COLO668 (cell line): ENCODE results near the gene TREML4.
A peak's percentile ranks its signal among the peaks of the same experiment; 100 is the strongest.
"Not testable (repeated sequence)": the region's sequence is repeated elsewhere in the genome, so short reads cannot be mapped to it uniquely, and the experiment has no call there.

ENCODE experiments used
- DNase-seq: peaks from one replicate; lab custom pipeline; 2025; ENCODE audit not compliant: unreplicated experiment; lab: John Stamatoyannopoulos, UW

The TREML4 gene

GRCh38 chr6:41201764-41202173, 26.4 kb upstream of the TREML4 start:
- no peak for DNase-seq

DNA sequence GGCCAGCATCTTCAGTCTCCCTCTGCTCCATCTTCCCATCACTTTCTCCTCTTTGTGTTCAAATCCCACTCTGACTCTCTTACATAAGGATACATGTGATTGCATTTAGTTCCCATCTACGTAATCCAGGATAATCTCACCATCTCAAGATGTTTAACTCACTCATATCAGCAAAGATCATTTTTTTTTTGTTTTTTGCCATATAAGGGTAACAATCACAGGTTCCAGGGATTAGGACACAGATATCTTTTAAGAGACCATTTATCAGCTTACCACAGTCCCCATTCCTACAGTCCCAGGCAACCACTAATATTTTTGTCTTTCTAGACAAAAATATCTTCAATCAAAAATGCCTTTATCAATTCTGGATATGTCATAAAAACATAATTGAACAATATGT, 24.0 kb upstream of the TREML4 start:
- no peak for DNase-seq

DNA sequence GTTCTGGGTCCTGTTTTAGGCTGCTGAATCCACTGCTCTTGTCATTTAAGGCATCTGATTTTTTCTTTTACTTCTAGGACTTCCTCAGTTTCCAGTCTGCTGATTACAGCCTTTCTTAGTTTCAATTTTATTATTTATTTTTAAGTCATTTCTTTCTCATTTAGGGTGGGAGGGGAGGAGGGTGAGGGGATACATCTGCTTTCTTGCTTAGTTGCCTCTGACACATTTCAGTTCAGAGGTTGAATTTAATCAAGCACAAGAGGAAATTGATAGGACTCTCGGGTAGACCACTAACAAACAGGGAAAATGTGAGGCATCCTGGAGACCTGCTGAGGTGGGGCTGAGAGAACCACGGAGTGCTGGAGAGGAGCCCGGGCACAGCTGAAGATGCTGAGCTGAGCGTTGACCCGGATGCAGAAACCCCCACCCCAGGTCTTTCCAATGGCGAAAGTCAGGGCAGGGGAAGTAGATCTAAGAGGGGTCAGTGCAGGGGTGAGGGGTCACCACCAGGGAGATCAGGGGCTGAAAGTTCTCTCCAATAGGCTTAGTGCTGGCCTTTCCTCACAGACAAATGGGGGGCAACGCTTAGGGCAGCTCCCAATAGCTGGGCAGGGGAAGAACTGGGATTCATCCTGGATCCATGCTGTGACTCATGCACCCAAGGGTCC, 19.6 kb upstream of the TREML4 start:
- DNase-seq, result no peak

- no peak for DNase-seq
Measured at GRCh38 chr6:41209547-41210320, 18.4 kb upstream of the TREML4 start.

DNA sequence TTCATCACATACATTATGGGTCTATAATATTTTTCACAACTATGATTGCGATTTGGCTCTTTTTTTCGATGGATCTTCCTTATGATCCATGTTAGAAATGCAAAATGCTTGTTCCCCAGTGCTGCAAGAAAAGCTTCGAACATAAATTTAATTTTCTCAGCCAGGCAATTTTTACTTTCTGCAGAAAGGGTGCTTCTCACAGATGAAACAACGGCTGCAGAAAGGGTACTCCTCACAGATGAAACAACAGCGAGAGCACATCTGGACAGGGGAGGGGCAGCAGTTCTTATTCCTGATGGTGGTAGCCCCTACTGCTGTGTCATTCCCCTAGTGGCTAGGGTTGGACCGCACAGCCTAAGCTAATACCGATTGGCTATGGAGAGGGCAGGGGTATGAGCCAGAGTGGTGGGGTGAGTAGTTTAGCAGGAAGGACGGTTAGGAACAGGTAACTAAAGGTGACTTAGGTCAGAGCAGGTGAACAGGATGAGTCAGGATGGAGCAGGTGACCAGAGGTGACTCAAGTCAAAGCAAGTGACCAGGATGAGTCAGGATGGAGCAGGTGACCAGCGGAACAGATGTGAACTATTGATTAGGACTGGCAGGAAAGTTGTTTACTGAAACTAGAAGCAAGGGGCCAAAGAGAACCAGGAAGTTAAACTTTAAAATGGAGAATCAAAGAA, 13.4 kb upstream of the TREML4 start:
- DNase-seq, result peak; percentile 14

GRCh38 chr6:41215777-41216176, 12.4 kb upstream of the TREML4 start:
- DNase-seq, result no peak

GRCh38 chr6:41216616-41217015, 11.5 kb upstream of the TREML4 start:
- DNase-seq, result no peak

DNA sequence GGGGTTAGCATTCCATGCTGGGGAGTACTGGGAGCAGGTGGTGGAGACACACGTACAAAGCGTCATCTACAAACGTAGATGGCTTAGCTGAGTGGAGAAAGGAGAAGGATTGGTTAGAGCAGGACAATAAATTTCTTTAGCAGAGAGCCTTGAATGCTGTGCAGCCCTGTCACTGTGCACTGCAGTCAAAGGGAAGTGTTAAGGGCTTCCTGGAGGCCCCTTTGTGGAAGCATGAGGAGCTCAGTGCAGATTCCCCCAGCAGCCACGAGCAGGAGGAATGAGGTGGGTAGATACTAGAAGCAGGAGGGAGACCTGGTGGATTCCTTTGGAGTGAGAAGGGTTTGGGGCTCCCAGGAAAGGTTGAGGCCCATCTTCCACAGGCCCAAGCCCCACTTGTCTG, 6.1 kb upstream of the TREML4 start:
- DNase-seq, result no peak

GRCh38 chr6:41222513-41222912, 5.6 kb upstream of the TREML4 start:
- no peak for DNase-seq

- no peak for DNase-seq
Measured at GRCh38 chr6:41224800-41225199, 3.3 kb upstream of the TREML4 start.

DNA sequence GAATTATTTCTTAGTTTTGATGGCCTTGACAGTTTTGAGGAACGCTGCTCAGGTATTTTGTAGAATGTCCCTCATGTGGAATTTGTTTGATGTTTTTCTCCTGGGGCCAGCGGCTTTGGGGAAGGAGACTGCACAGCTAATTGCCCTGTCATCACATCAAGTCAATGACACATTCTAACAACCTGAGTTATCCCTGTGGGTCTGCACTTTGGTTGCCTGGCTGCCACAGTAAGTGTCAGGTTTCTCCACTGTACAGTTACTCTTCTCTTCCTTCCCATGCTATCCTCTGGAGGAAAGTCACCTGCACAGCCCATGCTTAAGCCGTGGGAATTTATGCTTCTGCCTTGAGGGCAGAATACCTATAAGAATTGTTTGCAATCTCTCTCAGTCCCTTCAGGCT, 1.4 kb upstream of the TREML4 start:
- DNase-seq, result no peak

- DNase-seq, result no peak
Measured at GRCh38 chr6:41228616-41229015, 467 bp downstream of the TREML4 start.

GRCh38 chr6:41229721-41230120, 1.6 kb downstream of the TREML4 start:
- no peak for DNase-seq

GRCh38 chr6:41231246-41231645, 3.1 kb downstream of the TREML4 start:
- no peak for DNase-seq

DNA sequence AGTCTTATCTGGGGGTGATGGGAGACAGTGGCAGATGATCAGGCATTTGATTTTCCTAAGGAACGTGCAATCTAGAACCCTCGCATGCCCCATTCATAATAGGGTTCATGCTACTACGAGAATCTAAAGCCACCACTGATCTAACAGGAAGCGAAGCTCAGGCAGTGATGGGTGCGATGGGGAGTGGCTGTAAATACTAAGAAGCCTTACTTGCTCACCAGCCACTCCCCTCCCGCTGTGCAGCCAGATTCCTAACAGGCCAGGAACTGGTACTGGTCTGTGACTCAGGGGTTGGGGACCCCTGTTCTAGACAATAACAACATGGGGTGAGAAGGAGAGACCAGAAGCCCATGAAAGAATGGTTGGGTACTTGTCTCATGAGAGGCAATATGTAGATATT, 4.5 kb downstream of the TREML4 start:
- DNase-seq, result no peak

DNA sequence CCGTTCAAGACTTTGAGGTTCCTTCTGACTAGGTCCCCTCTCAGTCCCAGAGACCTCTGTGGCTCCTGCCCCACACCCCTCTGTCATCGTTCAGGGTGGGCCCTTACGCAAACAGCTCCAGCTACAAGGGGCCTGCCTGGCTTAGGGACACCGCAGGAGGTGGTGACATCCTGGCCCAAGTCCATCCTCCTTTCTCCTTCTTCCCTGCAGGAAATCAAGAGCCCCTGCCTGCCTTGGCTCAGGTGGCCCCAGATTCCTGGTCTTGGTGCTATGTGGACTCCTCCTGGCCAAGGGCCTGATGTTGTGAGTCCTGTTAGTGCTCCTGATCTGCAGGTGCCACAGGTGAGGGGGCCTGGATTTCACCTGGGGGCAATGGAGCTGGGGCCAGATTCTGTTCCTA, 8.1 kb downstream of the TREML4 start:
- DNase-seq, result no peak

- DNase-seq, result no peak
Measured at GRCh38 chr6:41237128-41237527, 9.0 kb downstream of the TREML4 start.

DNA sequence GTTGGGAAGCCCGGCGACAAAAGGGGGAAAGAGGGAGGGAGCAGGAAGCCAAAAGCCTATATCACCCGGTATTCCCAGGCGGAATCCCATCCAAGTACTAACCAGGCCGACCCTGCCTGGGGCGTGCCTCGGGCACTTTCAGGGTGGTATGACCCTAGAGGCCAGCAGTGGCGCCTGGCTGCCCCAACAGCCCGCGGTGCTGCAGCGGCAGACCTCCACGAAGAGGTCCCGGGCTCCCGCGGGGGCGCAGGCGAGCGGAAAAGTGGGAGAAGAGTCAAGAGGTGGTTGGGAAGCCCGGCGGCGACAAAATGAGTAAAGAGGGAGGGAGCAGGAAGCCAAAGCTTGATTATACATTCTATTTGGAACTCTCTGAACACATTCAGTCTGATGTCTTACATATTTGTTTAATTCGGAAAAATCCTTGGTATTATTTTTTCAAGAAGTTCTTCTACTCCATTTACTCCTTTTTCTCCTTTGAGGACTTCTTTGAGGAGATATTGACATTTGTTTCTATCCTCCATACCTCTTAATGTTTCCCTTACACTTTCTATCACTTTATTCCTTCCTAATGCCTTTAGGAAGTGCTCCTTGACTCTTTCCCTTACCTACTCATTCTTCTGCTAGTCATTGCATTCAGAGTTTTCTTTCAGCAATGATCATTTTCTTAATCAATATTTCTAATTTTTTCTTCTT, 11.5 kb downstream of the TREML4 start:
- no peak for DNase-seq

DNA sequence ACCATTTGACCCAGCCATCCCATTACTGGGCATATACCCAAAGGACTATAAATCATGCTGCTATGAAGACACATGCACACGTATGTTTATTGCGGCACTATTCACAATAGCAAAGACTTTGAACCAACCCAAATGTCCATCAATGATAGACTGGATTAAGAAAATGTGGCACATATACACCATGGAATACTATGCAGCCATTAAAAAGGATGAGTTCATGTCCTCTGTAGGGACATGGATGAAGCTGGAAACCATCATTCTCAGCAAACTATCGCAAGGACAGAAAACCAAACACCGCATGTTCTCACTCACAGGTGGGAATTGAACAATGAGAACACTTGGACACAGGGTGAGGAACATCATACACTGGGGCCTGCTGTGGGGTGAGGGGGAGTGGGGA, 18.4 kb downstream of the TREML4 start:
- not testable (repeated sequence) for DNase-seq

DNA sequence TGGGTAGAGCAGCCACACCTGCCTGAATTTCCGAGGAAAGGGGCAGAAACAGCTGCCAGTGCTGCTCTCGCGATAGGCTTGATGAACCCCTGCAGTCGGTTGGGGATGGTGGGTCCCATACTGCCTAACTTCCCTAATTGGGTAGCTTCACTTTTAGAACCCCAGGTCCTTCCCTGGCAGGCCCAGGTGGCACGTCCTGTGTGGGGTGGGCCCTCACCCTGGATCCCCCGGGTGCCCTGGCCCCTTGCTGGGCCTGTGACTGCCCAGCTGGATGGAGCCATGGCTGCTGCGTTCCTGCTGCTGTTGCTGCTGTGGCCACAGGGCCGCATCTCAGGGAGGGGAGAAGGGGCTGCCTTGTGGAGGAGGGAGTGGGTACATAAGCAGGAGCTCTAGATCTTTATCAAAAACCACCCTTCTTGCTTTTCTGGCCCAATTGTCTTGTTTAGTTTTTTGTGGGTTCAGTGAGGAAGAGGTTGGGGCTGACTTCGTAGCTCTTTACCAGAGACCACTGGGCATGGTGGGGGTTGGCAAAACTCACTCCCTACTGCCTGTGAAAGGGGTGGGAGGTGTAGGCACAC, 19.2 kb downstream of the TREML4 start:
- DNase-seq, result no peak
